Measurements from ENCODE around the gene MED8. TPM values are rescaled to one million over a fixed set of nuclear protein-coding genes. Genes with fewer than 3 reads are reported as not detected.

MED8 gene
- total RNA-seq, 1 donor from 2014 or later: 54.5 TPM

GRCh38 chr1:43426221-43426620 is 36.6 kb upstream of the MED8 start:
- Histone ChIP-seq H3K79me2 (ENCODE audit: insufficient read depth, low read length) (no peaks in the 10 kb centered on the region), H2AFZ (ENCODE audit: low read depth, low read length) (no peak overlapping the region), H3K27me3 (ENCODE audit: insufficient read depth, low read length) (no peaks in the 10 kb centered on the region), H3K4me2 (ENCODE audit: low read length) (no peak overlapping the region), H3K9me3 (ENCODE audit: insufficient read depth, low read depth, low read length) (no peaks in the 10 kb centered on the region), H3K36me3 (ENCODE audit: insufficient read depth, low read length) (peaks cover 59% of the 10 kb centered on the region), H3K27ac (ENCODE audit: low read depth, low read length) (no peak overlapping the region), H4K20me1 (ENCODE audit: insufficient read depth, low read length) (peaks cover 8% of the 10 kb centered on the region), H3K4me1 (ENCODE audit: insufficient read depth, low read length) (no peaks in the 10 kb centered on the region), H3K4me3 (ENCODE audit: insufficient read depth, low read depth, low read length) (no peak overlapping the region), H3K9ac (ENCODE audit: low read length) (no peak overlapping the region)
- TF ChIP-seq EZH2 (IDR thresholded peaks at IDR 0.05; ENCODE audit: insufficient read depth, low read length) (no peak), CTCF (IDR thresholded peaks at IDR 0.05; ENCODE audit: insufficient read depth, low read depth, low read length) (no peak)
- DNase-seq (ENCODE audit: low read depth): no peak
- Mint-ChIP-seq H3K27ac (ENCODE audit: unreplicated experiment) (no peak overlapping the region), H3K27me3 (ENCODE audit: low read depth, unreplicated experiment) (no peaks in the 10 kb centered on the region), H3K4me3 (ENCODE audit: unreplicated experiment) (no peak overlapping the region), H3K36me3 (ENCODE audit: low read depth, unreplicated experiment) (peaks cover 59% of the 10 kb centered on the region), H3K9me3 (ENCODE audit: unreplicated experiment) (no peaks in the 10 kb centered on the region), H3K4me1 (ENCODE audit: low read depth, unreplicated experiment) (no peaks in the 10 kb centered on the region)
- no peak for FAIRE-seq

- H3K4me3 Mint-ChIP-seq (ENCODE audit: unreplicated experiment): no peak overlapping the region
- no peaks in the 10 kb centered on the region for H3K9me3 Mint-ChIP-seq (ENCODE audit: unreplicated experiment)
- DNase-seq (ENCODE audit: low read depth): no peak
- Histone ChIP-seq H3K27me3 (ENCODE audit: insufficient read depth, low read length) (no peaks in the 10 kb centered on the region), H2AFZ (ENCODE audit: low read depth, low read length) (no peak overlapping the region), H3K9me3 (ENCODE audit: insufficient read depth, low read depth, low read length) (no peaks in the 10 kb centered on the region), H3K79me2 (ENCODE audit: insufficient read depth, low read length) (no peaks in the 10 kb centered on the region), H3K27ac (ENCODE audit: low read depth, low read length) (no peak overlapping the region), H3K9ac (ENCODE audit: low read length) (no peak overlapping the region), H3K4me3 (ENCODE audit: insufficient read depth, low read depth, low read length) (no peak overlapping the region), H3K4me2 (ENCODE audit: low read length) (no peak overlapping the region), H4K20me1 (ENCODE audit: insufficient read depth, low read length) (peaks cover 8% of the 10 kb centered on the region), H3K36me3 (ENCODE audit: insufficient read depth, low read length) (peaks cover 61% of the 10 kb centered on the region), H3K4me1 (ENCODE audit: insufficient read depth, low read length) (no peaks in the 10 kb centered on the region)
- no peak overlapping the region for H3K27ac Mint-ChIP-seq (ENCODE audit: unreplicated experiment)
- H3K27me3 Mint-ChIP-seq (ENCODE audit: low read depth, unreplicated experiment): no peaks in the 10 kb centered on the region
- H3K4me1 Mint-ChIP-seq (ENCODE audit: low read depth, unreplicated experiment): no peaks in the 10 kb centered on the region
- TF ChIP-seq CTCF (IDR thresholded peaks at IDR 0.05; ENCODE audit: insufficient read depth, low read depth, low read length): no peak
- no peak for TF ChIP-seq EZH2 (IDR thresholded peaks at IDR 0.05; ENCODE audit: insufficient read depth, low read length)
- peaks cover 61% of the 10 kb centered on the region for H3K36me3 Mint-ChIP-seq (ENCODE audit: low read depth, unreplicated experiment)
- FAIRE-seq: no peak
These were observed 35.4 kb upstream of the MED8 start for GRCh38 chr1:43425045-43425444.

- no peak overlapping the region for H3K27ac ChIP-seq (ENCODE audit: low read depth, low read length)
- no peak overlapping the region for H3K4me2 ChIP-seq (ENCODE audit: low read length)
- FAIRE-seq: no peak
- no peak for TF ChIP-seq EZH2 (IDR thresholded peaks at IDR 0.05; ENCODE audit: insufficient read depth, low read length)
- no peak overlapping the region for H2AFZ ChIP-seq (ENCODE audit: low read depth, low read length)
- no peak overlapping the region for H3K9ac ChIP-seq (ENCODE audit: low read length)
- Mint-ChIP-seq H3K9me3 (ENCODE audit: unreplicated experiment) (no peaks in the 10 kb centered on the region), H3K36me3 (ENCODE audit: low read depth, unreplicated experiment) (peaks cover 58% of the 10 kb centered on the region), H3K27me3 (ENCODE audit: low read depth, unreplicated experiment) (no peaks in the 10 kb centered on the region), H3K4me3 (ENCODE audit: unreplicated experiment) (no peak overlapping the region), H3K4me1 (ENCODE audit: low read depth, unreplicated experiment) (no peaks in the 10 kb centered on the region), H3K27ac (ENCODE audit: unreplicated experiment) (no peak overlapping the region)
- no peaks in the 10 kb centered on the region for H3K27me3 ChIP-seq (ENCODE audit: insufficient read depth, low read length)
- peaks cover 60% of the 10 kb centered on the region for H3K36me3 ChIP-seq (ENCODE audit: insufficient read depth, low read length)
- H3K4me3 ChIP-seq (ENCODE audit: insufficient read depth, low read depth, low read length): no peak overlapping the region
- peaks cover 8% of the 10 kb centered on the region for H4K20me1 ChIP-seq (ENCODE audit: insufficient read depth, low read length)
- no peaks in the 10 kb centered on the region for H3K9me3 ChIP-seq (ENCODE audit: insufficient read depth, low read depth, low read length)
- no peaks in the 10 kb centered on the region for H3K4me1 ChIP-seq (ENCODE audit: insufficient read depth, low read length)
- DNase-seq (ENCODE audit: low read depth): no peak
- no peaks in the 10 kb centered on the region for H3K79me2 ChIP-seq (ENCODE audit: insufficient read depth, low read length)
These were observed 34.3 kb upstream of the MED8 start for GRCh38 chr1:43423672-43424550.

All from astrocyte (in vitro differentiated cells and primary cell).